RPMI8226 (cell line): ENCODE results near the gene PLCH2.
"Not testable (repeated sequence)": the region's sequence is repeated elsewhere in the genome, so short reads cannot be mapped to it uniquely, and the experiment has no call there.

Experiments used
- DNase-seq: peaks from one replicate; pipeline ENCODE4 v3.0.0-alpha.2; 2015

The PLCH2 gene

GRCh38 chr1:2476061-2476999 lies at the start of gene PLCH2:
Gene PLCH2, plus strand, starts transcription at chr1:2476289. Its CDS starts 300 bp downstream, at chr1:2476589.
- DNase-seq: no peak

GRCh38 chr1:2426540-2426939 lies 49.5 kb upstream of the PLCH2 start:
- no peak for DNase-seq

- no peak for DNase-seq
Measured at GRCh38 chr1:2427051-2427450, 49.0 kb upstream of the PLCH2 start.

GRCh38 chr1:2427976-2428375 lies 48.1 kb upstream of the PLCH2 start:
- no peak for DNase-seq

- no peak for DNase-seq
Measured at GRCh38 chr1:2428490-2428889, 47.6 kb upstream of the PLCH2 start.

GRCh38 chr1:2429780-2430591 lies 46.1 kb upstream of the PLCH2 start:
- peak; percentile 47 for DNase-seq

GRCh38 chr1:2430592-2430973 lies 45.5 kb upstream of the PLCH2 start:
- no peak for DNase-seq

- no peak for DNase-seq
Measured at GRCh38 chr1:2431103-2431502, 45.0 kb upstream of the PLCH2 start.

GRCh38 chr1:2431518-2431917 lies 44.6 kb upstream of the PLCH2 start:
- DNase-seq: no peak

- no peak for DNase-seq
Measured at GRCh38 chr1:2432441-2432844, 43.6 kb upstream of the PLCH2 start.

GRCh38 chr1:2433196-2433595 lies 42.9 kb upstream of the PLCH2 start:
- DNase-seq: no peak

- DNase-seq: no peak
Measured at GRCh38 chr1:2433936-2434655, 42.0 kb upstream of the PLCH2 start.

GRCh38 chr1:2435091-2435490 lies 41.0 kb upstream of the PLCH2 start:
- no peak for DNase-seq

GRCh38 chr1:2435746-2436355 lies 40.2 kb upstream of the PLCH2 start:
- no peak for DNase-seq

- DNase-seq: no peak
Measured at GRCh38 chr1:2436876-2437275, 39.2 kb upstream of the PLCH2 start.

- DNase-seq: no peak
Measured at GRCh38 chr1:2437617-2438016, 38.5 kb upstream of the PLCH2 start.

- peak; percentile 78 for DNase-seq
Measured at GRCh38 chr1:2438038-2438437, 38.1 kb upstream of the PLCH2 start.

GRCh38 chr1:2438641-2439040 lies 37.4 kb upstream of the PLCH2 start:
- no peak for DNase-seq

- DNase-seq: peak; percentile 46
Measured at GRCh38 chr1:2439369-2439768, 36.7 kb upstream of the PLCH2 start.

GRCh38 chr1:2440346-2440745 lies 35.7 kb upstream of the PLCH2 start:
- not testable (repeated sequence) for DNase-seq

GRCh38 chr1:2441746-2442145 lies 34.3 kb upstream of the PLCH2 start:
- no peak for DNase-seq

GRCh38 chr1:2442661-2443060 lies 33.4 kb upstream of the PLCH2 start:
- no peak for DNase-seq
